ENCODE data around the gene NTRK3.

Gene NTRK3

DNA sequence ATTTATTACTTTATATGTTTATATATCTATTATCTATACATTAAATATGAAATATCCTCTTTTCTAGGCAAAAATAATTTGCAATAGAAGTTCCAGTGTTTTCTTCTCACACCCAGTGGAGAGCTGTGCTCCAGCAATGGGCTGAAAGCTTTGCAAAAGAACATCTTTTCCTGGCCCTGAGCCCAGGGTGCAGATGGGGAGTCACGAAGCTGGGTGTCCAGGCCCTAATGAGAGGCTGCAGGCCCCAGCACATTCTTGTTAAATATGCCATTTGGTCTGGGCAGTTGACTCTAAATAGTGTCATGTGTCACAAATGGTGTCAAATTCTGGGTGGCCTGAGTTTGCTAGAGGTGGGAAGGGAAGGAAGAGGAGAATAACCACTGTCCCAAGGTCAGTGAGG, 5.7 kb downstream of the NTRK3 start:
- no peak for TF ChIP-seq SPI1 (IDR thresholded peaks at IDR 0.05; ENCODE audit: borderline replicate concordance, low read depth)
- TF ChIP-seq GABPA (IDR thresholded peaks at IDR 0.05; ENCODE audit: low read depth) = no peak
- TF ChIP-seq POLR2AphosphoS5 (IDR thresholded peaks at IDR 0.05; ENCODE audit: low read depth) = no peak
- TF ChIP-seq, protein P1, sequence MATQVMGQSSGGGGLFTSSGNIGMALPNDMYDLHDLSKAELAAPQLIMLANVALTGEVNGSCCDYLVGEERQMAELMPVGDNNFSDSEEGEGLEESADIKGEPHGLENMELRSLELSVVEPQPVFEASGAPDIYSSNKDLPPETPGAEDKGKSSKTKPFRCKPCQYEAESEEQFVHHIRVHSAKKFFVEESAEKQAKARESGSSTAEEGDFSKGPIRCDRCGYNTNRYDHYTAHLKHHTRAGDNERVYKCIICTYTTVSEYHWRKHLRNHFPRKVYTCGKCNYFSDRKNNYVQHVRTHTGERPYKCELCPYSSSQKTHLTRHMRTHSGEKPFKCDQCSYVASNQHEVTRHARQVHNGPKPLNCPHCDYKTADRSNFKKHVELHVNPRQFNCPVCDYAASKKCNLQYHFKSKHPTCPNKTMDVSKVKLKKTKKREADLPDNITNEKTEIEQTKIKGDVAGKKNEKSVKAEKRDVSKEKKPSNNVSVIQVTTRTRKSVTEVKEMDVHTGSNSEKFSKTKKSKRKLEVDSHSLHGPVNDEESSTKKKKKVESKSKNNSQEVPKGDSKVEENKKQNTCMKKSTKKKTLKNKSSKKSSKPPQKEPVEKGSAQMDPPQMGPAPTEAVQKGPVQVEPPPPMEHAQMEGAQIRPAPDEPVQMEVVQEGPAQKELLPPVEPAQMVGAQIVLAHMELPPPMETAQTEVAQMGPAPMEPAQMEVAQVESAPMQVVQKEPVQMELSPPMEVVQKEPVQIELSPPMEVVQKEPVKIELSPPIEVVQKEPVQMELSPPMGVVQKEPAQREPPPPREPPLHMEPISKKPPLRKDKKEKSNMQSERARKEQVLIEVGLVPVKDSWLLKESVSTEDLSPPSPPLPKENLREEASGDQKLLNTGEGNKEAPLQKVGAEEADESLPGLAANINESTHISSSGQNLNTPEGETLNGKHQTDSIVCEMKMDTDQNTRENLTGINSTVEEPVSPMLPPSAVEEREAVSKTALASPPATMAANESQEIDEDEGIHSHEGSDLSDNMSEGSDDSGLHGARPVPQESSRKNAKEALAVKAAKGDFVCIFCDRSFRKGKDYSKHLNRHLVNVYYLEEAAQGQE (IDR thresholded peaks at IDR 0.05; ENCODE audit: insufficient replicate concordance, low read depth) = no peak
- TF ChIP-seq, protein P2, sequence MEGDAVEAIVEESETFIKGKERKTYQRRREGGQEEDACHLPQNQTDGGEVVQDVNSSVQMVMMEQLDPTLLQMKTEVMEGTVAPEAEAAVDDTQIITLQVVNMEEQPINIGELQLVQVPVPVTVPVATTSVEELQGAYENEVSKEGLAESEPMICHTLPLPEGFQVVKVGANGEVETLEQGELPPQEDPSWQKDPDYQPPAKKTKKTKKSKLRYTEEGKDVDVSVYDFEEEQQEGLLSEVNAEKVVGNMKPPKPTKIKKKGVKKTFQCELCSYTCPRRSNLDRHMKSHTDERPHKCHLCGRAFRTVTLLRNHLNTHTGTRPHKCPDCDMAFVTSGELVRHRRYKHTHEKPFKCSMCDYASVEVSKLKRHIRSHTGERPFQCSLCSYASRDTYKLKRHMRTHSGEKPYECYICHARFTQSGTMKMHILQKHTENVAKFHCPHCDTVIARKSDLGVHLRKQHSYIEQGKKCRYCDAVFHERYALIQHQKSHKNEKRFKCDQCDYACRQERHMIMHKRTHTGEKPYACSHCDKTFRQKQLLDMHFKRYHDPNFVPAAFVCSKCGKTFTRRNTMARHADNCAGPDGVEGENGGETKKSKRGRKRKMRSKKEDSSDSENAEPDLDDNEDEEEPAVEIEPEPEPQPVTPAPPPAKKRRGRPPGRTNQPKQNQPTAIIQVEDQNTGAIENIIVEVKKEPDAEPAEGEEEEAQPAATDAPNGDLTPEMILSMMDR (IDR thresholded peaks at IDR 0.05; ENCODE audit: insufficient read depth, low read length) = no peak
- Histone ChIP-seq H3K4me3 (replicated peaks; ENCODE audit: insufficient read depth, low read length) (no peak overlapping the region), H3K27me3 (ENCODE audit: insufficient read depth, poor library complexity, severe bottlenecking) (peaks cover 20% of the 10 kb centered on the region), H3K27ac (replicated peaks) (no peak overlapping the region)
- DNase-seq (ENCODE audit: low read depth in 1 of 2, low spot score in 1 of 2) = no peak

DNA sequence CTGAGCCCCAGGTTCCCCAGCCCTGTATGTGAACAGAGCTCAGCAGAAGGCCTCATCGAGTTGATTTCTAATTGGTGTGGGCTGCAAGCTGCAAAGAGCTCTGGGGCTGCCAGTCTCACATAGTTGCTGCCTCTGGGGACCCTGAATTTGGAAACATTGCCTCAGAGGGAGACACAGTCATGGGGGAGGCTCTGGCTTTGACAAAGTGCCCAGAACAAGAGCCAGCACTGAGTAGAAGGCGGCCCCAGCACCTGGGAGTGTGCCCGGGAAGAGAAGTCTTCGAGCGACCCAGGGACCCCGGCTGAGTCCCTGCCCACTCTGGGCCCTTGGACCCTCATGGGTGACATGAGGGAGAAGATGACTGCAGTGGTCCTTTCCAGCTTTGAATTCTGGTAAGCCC, 7.3 kb downstream of the NTRK3 start:
- no peak for DNase-seq (ENCODE audit: low read depth in 1 of 2, low spot score in 1 of 2)
- peaks cover 6% of the 10 kb centered on the region for H3K27me3 ChIP-seq (ENCODE audit: insufficient read depth, poor library complexity, severe bottlenecking)
- no peak overlapping the region for H3K27ac ChIP-seq (replicated peaks)
- TF ChIP-seq, protein P2 (IDR thresholded peaks at IDR 0.05; ENCODE audit: insufficient read depth, low read length) = no peak
- no peak for TF ChIP-seq SPI1 (IDR thresholded peaks at IDR 0.05; ENCODE audit: borderline replicate concordance, low read depth)
- H3K4me3 ChIP-seq (replicated peaks; ENCODE audit: insufficient read depth, low read length) = no peak overlapping the region

DNA sequence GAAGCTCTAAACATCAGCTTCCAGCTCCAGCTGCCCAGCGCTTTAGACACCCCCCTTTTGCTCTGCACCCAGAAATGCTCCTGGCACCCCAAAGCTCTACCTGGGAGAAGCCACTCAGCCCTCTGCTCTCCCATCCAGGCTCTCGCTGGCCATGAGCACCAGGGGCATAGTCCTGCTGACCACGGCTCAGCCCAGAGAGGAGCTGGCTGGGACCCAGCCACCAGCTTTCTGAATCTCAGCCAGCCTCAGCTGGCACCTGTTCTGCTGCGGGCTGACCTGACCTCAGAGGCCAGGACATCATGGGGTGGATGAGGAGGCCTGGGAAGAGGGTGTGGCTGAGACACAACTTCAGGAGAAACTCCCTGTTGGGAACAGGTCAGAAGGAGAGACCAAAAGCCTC, 8.6 kb downstream of the NTRK3 start:
- TF ChIP-seq SPI1 (IDR thresholded peaks at IDR 0.05; ENCODE audit: borderline replicate concordance, low read depth) = no peak
- TF ChIP-seq POLR2AphosphoS5 (IDR thresholded peaks at IDR 0.05; ENCODE audit: low read depth) = no peak
- no peak for DNase-seq (ENCODE audit: low read depth in 1 of 2, low spot score in 1 of 2)
- H3K27ac ChIP-seq (replicated peaks) = no peak overlapping the region
- no peaks in the 10 kb centered on the region for H3K27me3 ChIP-seq (ENCODE audit: insufficient read depth, poor library complexity, severe bottlenecking)
- H3K4me3 ChIP-seq (replicated peaks; ENCODE audit: insufficient read depth, low read length) = no peak overlapping the region

DNA sequence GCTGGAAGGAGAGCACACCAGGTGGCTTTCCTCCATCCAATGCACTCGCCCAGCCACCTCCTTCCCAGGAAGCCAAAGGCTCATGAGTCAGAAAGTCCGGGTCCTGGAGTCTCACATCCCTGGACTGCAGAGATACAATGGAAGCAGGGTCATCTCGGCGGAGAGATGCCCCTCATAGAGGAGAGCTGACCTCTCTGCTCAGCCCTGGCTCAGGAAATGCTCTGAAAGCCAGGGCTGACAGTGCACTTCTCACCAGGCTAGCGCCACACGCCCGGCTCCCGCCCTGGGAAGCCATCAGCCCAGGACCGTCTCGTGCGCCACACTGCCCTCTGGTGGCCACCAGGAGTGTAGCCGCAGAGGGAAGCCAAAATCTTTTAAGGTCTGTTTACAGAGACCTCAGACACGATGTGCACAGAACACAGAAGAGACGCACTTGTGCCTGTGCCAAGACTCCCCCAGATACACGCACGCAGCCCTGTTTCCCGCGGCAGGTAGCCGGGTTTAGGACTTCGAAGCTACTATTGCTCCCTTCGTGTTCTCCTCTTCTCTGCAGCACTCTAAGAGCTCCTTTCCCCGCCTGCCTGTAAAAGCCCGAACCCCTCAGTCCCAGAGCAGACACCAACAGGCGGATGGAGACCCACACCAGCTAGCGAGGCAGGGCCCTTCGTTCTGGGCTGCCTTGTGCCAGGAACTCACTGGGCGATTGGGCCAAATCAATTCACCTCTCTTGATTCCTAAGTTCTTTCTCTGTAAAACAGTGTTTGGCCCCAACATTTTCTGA, 9.7 kb downstream of the NTRK3 start:
- peak; percentile 28 to 66 for DNase-seq (ENCODE audit: low read depth in 1 of 2, low spot score in 1 of 2)
- TF ChIP-seq GABPA (IDR thresholded peaks at IDR 0.05; ENCODE audit: low read depth) = no peak
- TF ChIP-seq SPI1 (IDR thresholded peaks at IDR 0.05; ENCODE audit: borderline replicate concordance, low read depth) = peak; percentile 2; the same call in 1 of the 2 replicates
- TF ChIP-seq, protein P2 (IDR thresholded peaks at IDR 0.05; ENCODE audit: insufficient read depth, low read length) = peak; percentile 90
- TF ChIP-seq POLR2AphosphoS5 (IDR thresholded peaks at IDR 0.05; ENCODE audit: low read depth) = no peak
- TF ChIP-seq, protein P1 (IDR thresholded peaks at IDR 0.05; ENCODE audit: insufficient replicate concordance, low read depth) = no peak
- Histone ChIP-seq H3K27ac (replicated peaks) (no peak overlapping the region), H3K4me3 (replicated peaks; ENCODE audit: insufficient read depth, low read length) (no peak overlapping the region), H3K27me3 (ENCODE audit: insufficient read depth, poor library complexity, severe bottlenecking) (no peaks in the 10 kb centered on the region)
